ENCODE measurements around the gene ZNF580. TPM values are rescaled to one million over a fixed set of nuclear protein-coding genes. Genes with fewer than 3 reads are reported as not detected.
A peak's percentile ranks its signal among the peaks of the same experiment; 100 is the strongest.

The ZNF580 gene
- total RNA-seq (100 to 1,000 TPM in 2 of 5 experiments, 10 to 100 TPM in 3; 45.2 to 109 (median 65.3) TPM), polyA plus RNA-seq (10 to 100 TPM; 14.6 to 20.4 TPM), total RNA-seq (18.8 reads per million, percentile 49 among the genes with 10 or more reads in this experiment)

GRCh38 chr19:55640577-55641425, at the start of gene ZNF580:
Gene ZNF580, plus strand, starts transcription at chr19:55641002. Its CDS starts 1,507 bp downstream, at chr19:55642509.
- peaks cover 38 to 82% (median 68%) of the 10 kb centered on the region in 7 donors for H3K4me1 Mint-ChIP-seq
- POLR2A ChIA-PET: interaction anchor here (1.0 to 9.5 kb wide), 6 partner anchors 5 to 165 kb away, joined by 5 to 154 read pairs (median 11); partner anchors contain the start of genes CCDC106, FIZ1, U2AF2 and ZNF524
- H3K36me3 Mint-ChIP-seq: peaks cover 0 to 31% (median 14%) of the 10 kb centered on the region in 5 donors
- peaks cover 35 to 38% of the 10 kb centered on the region in 2 donors for H3K4me1 ChIP-seq (ENCODE audit: control insufficient read depth in 2 of 2, insufficient read depth in 2 of 2, low read length in 2 of 2)
- peaks cover 0 to 4% (median 0%) of the 10 kb centered on the region in 11 donors for H3K9me3 Mint-ChIP-seq
- no peaks in the 10 kb centered on the region for H3K27me3 Mint-ChIP-seq
- H3K9me3 ChIP-seq (ENCODE audit: control insufficient read depth in 2 of 3, low read length in 3 of 3): no peaks in the 10 kb centered on the region
- CTCF ChIA-PET: interaction anchor here (0.9 to 1.5 kb wide), 4 partner anchors 9 to 162 kb away, joined by 3 to 5 read pairs (median 4); partner anchors contain the start of genes U2AF2 and ZNF865
- peaks cover 0 to 14% (median 0%) of the 10 kb centered on the region in 3 experiments for H3K36me3 ChIP-seq (ENCODE audit: control insufficient read depth in 2 of 3, insufficient read depth in 3 of 3, low read length in 3 of 3)
- DNase-seq (peak; percentile 33 to 79 (median 46)), ATAC-seq (peak; percentile 39)
- peak within 1 kb of the TSS; percentile 80 for H3K4me3 ChIP-seq (ENCODE audit: low read length)
- H3K27me3 ChIP-seq (ENCODE audit: control insufficient read depth in 2 of 2, insufficient read depth in 2 of 2, low read length in 2 of 2): no peaks in the 10 kb centered on the region
- peak within 1 kb of the TSS; percentile 80 for H3K27ac ChIP-seq (ENCODE audit: low read depth, low read length)
- peak within 1 kb of the TSS; percentile 83 to 97 (median 93) for H3K4me3 Mint-ChIP-seq
- H3K27ac Mint-ChIP-seq: peak within 1 kb of the TSS; percentile 83 to 100 (median 91)
- intact Hi-C loops (cut with micrococcal nuclease): loop anchor here (1.0 to 2.0 kb wide), 3 partner anchors 8 to 382 kb away; partner anchors contain the start of genes FIZ1 (in 1 of the 2) and PPP6R1 (in 1 of the 2)

GRCh38 chr19:55591555-55591954, 49.2 kb upstream of the ZNF580 start:
- H3K9me3 Mint-ChIP-seq: peaks cover 0 to 3% (median 0%) of the 10 kb centered on the region in 11 donors
- H3K27me3 Mint-ChIP-seq: peaks cover 0 to 9% (median 0%) of the 10 kb centered on the region in 5 donors
- peaks cover 10 to 14% of the 10 kb centered on the region in 2 donors for H3K4me1 ChIP-seq (ENCODE audit: control insufficient read depth in 2 of 2, insufficient read depth in 2 of 2, low read length in 2 of 2)
- no peak overlapping the region for H3K4me3 Mint-ChIP-seq
- ATAC-seq: no peak
- H3K4me1 Mint-ChIP-seq: peaks cover 0 to 23% (median 9%) of the 10 kb centered on the region in 7 donors
- peaks cover 14 to 31% (median 19%) of the 10 kb centered on the region in 5 donors for H3K36me3 Mint-ChIP-seq
- H3K4me3 ChIP-seq (ENCODE audit: low read length): no peak overlapping the region
- no peak for DNase-seq
- CTCF ChIA-PET: no interaction called here
- no peaks in the 10 kb centered on the region for H3K27me3 ChIP-seq (ENCODE audit: control insufficient read depth in 2 of 2, insufficient read depth in 2 of 2, low read length in 2 of 2)
- no peaks in the 10 kb centered on the region for H3K9me3 ChIP-seq (ENCODE audit: control insufficient read depth in 2 of 3, low read length in 3 of 3)
- H3K36me3 ChIP-seq (ENCODE audit: control insufficient read depth in 2 of 3, insufficient read depth in 3 of 3, low read length in 3 of 3): peaks cover 0 to 34% (median 0%) of the 10 kb centered on the region in 3 experiments
- peak overlapping the region in 1 of 9 donors; percentile 51 for H3K27ac Mint-ChIP-seq
- intact Hi-C loops (cut with micrococcal nuclease): no loop called here
- POLR2A ChIA-PET: no interaction called here
- H3K27ac ChIP-seq (ENCODE audit: low read depth, low read length): no peak overlapping the region

GRCh38 chr19:55592391-55593090, 48.3 kb upstream of the ZNF580 start:
- POLR2A ChIA-PET: interaction anchor here (1.3 kb wide), 1 partner anchor 33 kb away, joined by 3 read pairs; no protein-coding TSS in a partner anchor

GRCh38 chr19:55593096-55593772, 47.6 kb upstream of the ZNF580 start:
- H3K36me3 ChIP-seq (ENCODE audit: control insufficient read depth in 2 of 3, insufficient read depth in 3 of 3, low read length in 3 of 3): peaks cover 0 to 49% (median 0%) of the 10 kb centered on the region in 3 experiments
- no peaks in the 10 kb centered on the region for H3K27me3 ChIP-seq (ENCODE audit: control insufficient read depth in 2 of 2, insufficient read depth in 2 of 2, low read length in 2 of 2)
- no peak overlapping the region for H3K27ac ChIP-seq (ENCODE audit: low read depth, low read length)
- Mint-ChIP-seq H3K4me3 (no peak overlapping the region), H3K27me3 (no peaks in the 10 kb centered on the region), H3K9me3 (peaks cover 0 to 3% (median 0%) of the 10 kb centered on the region in 11 donors), H3K36me3 (peaks cover 14 to 37% (median 25%) of the 10 kb centered on the region in 5 donors), H3K4me1 (peaks cover 0 to 14% (median 5%) of the 10 kb centered on the region in 7 donors), H3K27ac (no peak overlapping the region)
- POLR2A ChIA-PET: interaction anchor here (1.3 kb wide), 1 partner anchor 33 kb away, joined by 3 read pairs; no protein-coding TSS in a partner anchor
- H3K4me3 ChIP-seq (ENCODE audit: low read length): no peak overlapping the region
- no peaks in the 10 kb centered on the region for H3K9me3 ChIP-seq (ENCODE audit: control insufficient read depth in 2 of 3, low read length in 3 of 3)
- ATAC-seq (no peak), DNase-seq (no peak)
- CTCF ChIA-PET: no interaction called here
- H3K4me1 ChIP-seq (ENCODE audit: control insufficient read depth in 2 of 2, insufficient read depth in 2 of 2, low read length in 2 of 2): peaks cover 1 to 2% of the 10 kb centered on the region in 2 donors
- intact Hi-C loops (cut with micrococcal nuclease): no loop called here

More at GRCh38 chr19:55592391-55593090, 48.3 kb upstream of the ZNF580 start:
- Mint-ChIP-seq H3K27me3 (no peaks in the 10 kb centered on the region), H3K36me3 (peaks cover 14 to 37% (median 23%) of the 10 kb centered on the region in 5 donors), H3K27ac (no peak overlapping the region), H3K4me1 (peaks cover under 1 to 18% (median 4%) of the 10 kb centered on the region in 7 donors), H3K4me3 (no peak overlapping the region), H3K9me3 (peaks cover 0 to 3% (median 0%) of the 10 kb centered on the region in 11 donors)
- CTCF ChIA-PET: no interaction called here
- ATAC-seq (no peak), DNase-seq (no peak)
- H3K27me3 ChIP-seq (ENCODE audit: control insufficient read depth in 2 of 2, insufficient read depth in 2 of 2, low read length in 2 of 2): no peaks in the 10 kb centered on the region
- peaks cover 0 to 43% (median 0%) of the 10 kb centered on the region in 3 experiments for H3K36me3 ChIP-seq (ENCODE audit: control insufficient read depth in 2 of 3, insufficient read depth in 3 of 3, low read length in 3 of 3)
- H3K4me1 ChIP-seq (ENCODE audit: control insufficient read depth in 2 of 2, insufficient read depth in 2 of 2, low read length in 2 of 2): peaks cover 3 to 6% of the 10 kb centered on the region in 2 donors
- H3K4me3 ChIP-seq (ENCODE audit: low read length): no peak overlapping the region
- H3K27ac ChIP-seq (ENCODE audit: low read depth, low read length): no peak overlapping the region
- H3K9me3 ChIP-seq (ENCODE audit: control insufficient read depth in 2 of 3, low read length in 3 of 3): no peaks in the 10 kb centered on the region
- intact Hi-C loops (cut with micrococcal nuclease): no loop called here

- ChIA-PET CTCF (no interaction called here), POLR2A (interaction anchor here (0.6 to 2.3 kb wide), 2 partner anchors 12 to 119 kb away, joined by 3 to 8 read pairs; partner anchors contain the start of gene ZNF628)
- Histone ChIP-seq H3K4me3 (ENCODE audit: low read length) (no peak overlapping the region), H3K36me3 (ENCODE audit: control insufficient read depth in 2 of 3, insufficient read depth in 3 of 3, low read length in 3 of 3) (peaks cover 0 to 56% (median 0%) of the 10 kb centered on the region in 3 experiments), H3K9me3 (ENCODE audit: control insufficient read depth in 2 of 3, low read length in 3 of 3) (no peaks in the 10 kb centered on the region), H3K27ac (ENCODE audit: low read depth, low read length) (no peak overlapping the region), H3K4me1 (ENCODE audit: control insufficient read depth in 2 of 2, insufficient read depth in 2 of 2, low read length in 2 of 2) (peaks cover 0 to 6% of the 10 kb centered on the region in 2 donors), H3K27me3 (ENCODE audit: control insufficient read depth in 2 of 2, insufficient read depth in 2 of 2, low read length in 2 of 2) (no peaks in the 10 kb centered on the region)
- intact Hi-C loops (cut with micrococcal nuclease): no loop called here
- peaks cover 0 to 6% (median 0%) of the 10 kb centered on the region in 11 donors for H3K9me3 Mint-ChIP-seq
- peak overlapping the region in 3 of 9 donors; percentile 2 to 38 (median 4) for H3K27ac Mint-ChIP-seq
- H3K4me1 Mint-ChIP-seq: peaks cover 6 to 13% (median 9%) of the 10 kb centered on the region in 7 donors
- no peaks in the 10 kb centered on the region for H3K27me3 Mint-ChIP-seq
- no peak overlapping the region for H3K4me3 Mint-ChIP-seq
- ATAC-seq: no peak
- DNase-seq: no peak
- H3K36me3 Mint-ChIP-seq: peaks cover 14 to 37% (median 29%) of the 10 kb centered on the region in 5 donors
These were observed 45.7 kb upstream of the ZNF580 start for GRCh38 chr19:55594996-55595545.

Measured in naive thymus-derived CD4-positive, alpha-beta T cell (primary cell).